ENCODE measurements around the gene FILIP1. TPM values are rescaled to one million over a fixed set of nuclear protein-coding genes. Genes with fewer than 3 reads are reported as not detected.
A peak's percentile ranks its signal among the peaks of the same experiment; 100 is the strongest.

The FILIP1 gene
- polyA plus RNA-seq, 1 of the 3 experiments (the other 2 are of a cell fraction): 0.03 TPM

GRCh38 chr6:75524322-75524972, 30.8 kb upstream of the FILIP1 start (continued):
- no peak for TF ChIP-seq RXRA (IDR thresholded peaks at IDR 0.05; ENCODE audit: borderline replicate concordance, low read depth)
- no peak for TF ChIP-seq MXI1 (IDR thresholded peaks at IDR 0.05; ENCODE audit: low read depth, low read length)
- TF ChIP-seq FOSL2 (IDR thresholded peaks at IDR 0.05; ENCODE audit: borderline replicate concordance, low read depth): 0 out of 2 replicates have a peak, but pooled peaks have one; percentile 4
- peak; percentile 6; the same call in 1 of the 2 replicates for TF ChIP-seq RAD21 (IDR thresholded peaks at IDR 0.05; ENCODE audit: low read length)
- no peak for TF ChIP-seq REST (IDR thresholded peaks at IDR 0.05; ENCODE audit: low read depth, low read length)
- TF ChIP-seq NFIC (IDR thresholded peaks at IDR 0.05; ENCODE audit: borderline replicate concordance): peak; percentile 45; the same call in 1 of the 2 replicates
- TF ChIP-seq FOXM1 (IDR thresholded peaks at IDR 0.05; ENCODE audit: low read depth): no peak

GRCh38 chr6:75516757-75517156, 23.2 kb upstream of the FILIP1 start:
- WGBS (ENCODE audit: low lambda C conversion rate): 11% methylated on average over 2 of the region's 2 CpGs
- ChIA-PET POLR2A (no interaction called here), CTCF (interaction anchor here (1.4 to 1.6 kb wide), 2 partner anchors 148 to 219 kb away, joined by 4 to 7 read pairs; no protein-coding TSS in a partner anchor)
- TF ChIP-seq MAX (IDR thresholded peaks at IDR 0.05; ENCODE audit: low read depth) (no peak), JUND (IDR thresholded peaks at IDR 0.05) (no peak), RXRA (IDR thresholded peaks at IDR 0.05; ENCODE audit: borderline replicate concordance, low read depth) (no peak), EZH2phosphoT487 (IDR thresholded peaks at IDR 0.05; ENCODE audit: borderline replicate concordance, low read depth) (no peak), TAF1 (IDR thresholded peaks at IDR 0.05; ENCODE audit: borderline replicate concordance, low read depth, low read length) (no peak), ZBTB33 (IDR thresholded peaks at IDR 0.05; ENCODE audit: borderline replicate concordance, low read depth) (no peak), MXI1 (IDR thresholded peaks at IDR 0.05; ENCODE audit: low read depth, low read length) (no peak), GATA2 (CRISPR knock-in tag; IDR thresholded peaks at IDR 0.05) (no peak), CHD2 (IDR thresholded peaks at IDR 0.05; ENCODE audit: low read length, partially characterized antibody) (no peak), TCF12 (IDR thresholded peaks at IDR 0.05) (no peak), IRF3 (IDR thresholded peaks at IDR 0.05; ENCODE audit: low read depth, low read length) (no peak), FOXM1 (IDR thresholded peaks at IDR 0.05; ENCODE audit: low read depth) (no peak), FOXJ3 (CRISPR knock-in tag; IDR thresholded peaks at IDR 0.05) (no peak), NRF1 (IDR thresholded peaks at IDR 0.05; ENCODE audit: low read depth, low read length) (no peak)
- Histone ChIP-seq H3K9me2 (no peaks in the 10 kb centered on the region), H2AFZ (ENCODE audit: low read depth) (no peak overlapping the region), H4K20me1 (ENCODE audit: insufficient read depth) (no peaks in the 10 kb centered on the region), H3K9me3 (no peaks in the 10 kb centered on the region), H3K9ac (no peak overlapping the region), H3F3A (replicated peaks; ENCODE audit: insufficient read depth) (no peaks in the 10 kb centered on the region), H3K27me3 (ENCODE audit: insufficient read depth) (no peaks in the 10 kb centered on the region), H3K4me1 (ENCODE audit: control insufficient read depth in 1 of 2, insufficient read depth in 2 of 2, low read depth in 1 of 2, low read length in 1 of 2) (no peaks in the 10 kb centered on the region), H3K4me2 (no peak overlapping the region), H3K4me3 (ENCODE audit: low read depth in 2 of 2, low read length in 1 of 2) (no peak overlapping the region), H3K36me3 (replicated peaks in 1 of 2; ENCODE audit: control insufficient read depth in 1 of 2, insufficient read depth in 2 of 2, low read length in 1 of 2) (no peaks in the 10 kb centered on the region), H3K79me2 (ENCODE audit: insufficient read depth) (no peaks in the 10 kb centered on the region), H3K27ac (ENCODE audit: low read depth in 2 of 2, low read length in 1 of 2) (no peak overlapping the region)
- no peak for DNase-seq
